HepG2 (cell line): Measurements from ENCODE around the gene THSD4. TPM values are rescaled to one million over a fixed set of nuclear protein-coding genes. Genes with fewer than 3 reads are reported as not detected.

ENCODE experiments used
- ADNP ChIP-seq: sonication (generic); formaldehyde crosslinking; IDR thresholded peaks from 2 replicates; pipeline ENCODE4 v1.4.0; 2020; ENCODE audit warnings: missing genetic modification reagents
- DMAP1 ChIP-seq: IDR thresholded peaks from 2 replicates; pipeline ENCODE4 v1.6.1; 2016
- ELF4 ChIP-seq: sonication (generic); formaldehyde crosslinking; IDR thresholded peaks from 2 replicates; pipeline ENCODE4 v1.5.0; 2020; ENCODE audit warnings: missing genetic modification reagents, mild to moderate bottlenecking, moderate library complexity, borderline replicate concordance
- GFI1 ChIP-seq: sonication (generic); formaldehyde crosslinking; IDR thresholded peaks from 2 replicates; pipeline ENCODE4 v1.5.0; 2020; ENCODE audit warnings: missing genetic modification reagents, mild to moderate bottlenecking, borderline replicate concordance
- HES4 ChIP-seq: sonication (generic); formaldehyde crosslinking; IDR thresholded peaks from 2 replicates; pipeline ENCODE4 v1.9.0; 2021; ENCODE audit warnings: mild to moderate bottlenecking, missing genetic modification reagents, borderline replicate concordance
- NFYC ChIP-seq: IDR thresholded peaks from 2 replicates; pipeline ENCODE4 v1.6.1; 2016; ENCODE audit warnings: missing genetic modification reagents, missing compliant biosample characterization
- NR2C2 ChIP-seq: sonication (generic); formaldehyde crosslinking; IDR thresholded peaks from 2 replicates; pipeline ENCODE4 v1.4.0; 2020; ENCODE audit warnings: missing genetic modification reagents, mild to moderate bottlenecking, moderate library complexity, borderline replicate concordance
- RBAK ChIP-seq: sonication (generic); formaldehyde crosslinking; IDR thresholded peaks from 2 replicates; pipeline ENCODE4 v1.5.1; 2020; ENCODE audit warnings: mild to moderate bottlenecking, missing genetic modification reagents
- RBFOX2 ChIP-seq: fragments of 200-400 bp; formaldehyde crosslinking; IDR thresholded peaks from 2 replicates; pipeline ENCODE4 v1.6.1; 2017; ENCODE audit warnings: low read depth, mild to moderate bottlenecking, low read length
- RFX3 ChIP-seq: IDR thresholded peaks from 2 replicates; pipeline ENCODE4 v1.6.1; 2016; ENCODE audit warnings: missing biosample characterization, missing genetic modification reagents
- SCMH1 ChIP-seq: sonication (generic); formaldehyde crosslinking; IDR thresholded peaks from 2 replicates; pipeline ENCODE4 v1.9.0; 2021; ENCODE audit warnings: missing genetic modification reagents, mild to moderate bottlenecking, borderline replicate concordance
- SYNCRIP ChIP-seq: fragments of 200-400 bp; formaldehyde crosslinking; IDR thresholded peaks from 2 replicates; pipeline ENCODE4 v1.6.1; 2018; ENCODE audit warnings: mild to moderate bottlenecking, low read depth, low read length; ENCODE audit not compliant: insufficient read depth
- U2AF1 ChIP-seq: fragments of 200-400 bp; formaldehyde crosslinking; optimal IDR thresholded peaks from 2 replicates; pipeline ENCODE3; 2017; ENCODE audit warnings: mild to moderate bottlenecking, low read depth, low read length
- ZBED4 ChIP-seq: sonication (generic); formaldehyde crosslinking; IDR thresholded peaks from 2 replicates; pipeline ENCODE4 v1.4.0; 2020; ENCODE audit warnings: missing genetic modification reagents, borderline replicate concordance
- ZBTB20 ChIP-seq: sonication (generic); formaldehyde crosslinking; IDR thresholded peaks from 2 replicates; pipeline ENCODE4 v1.8.1; 2023; ENCODE audit warnings: missing genetic modification reagents, low read depth, mild to moderate bottlenecking, borderline replicate concordance
- ZBTB38 ChIP-seq: sonication (generic); formaldehyde crosslinking; IDR thresholded peaks from 2 replicates; pipeline ENCODE4 v1.5.1; 2020; ENCODE audit warnings: mild to moderate bottlenecking, missing genetic modification reagents
- ZNF446 ChIP-seq: sonication (generic); formaldehyde crosslinking; IDR thresholded peaks from 2 replicates; pipeline ENCODE4 v1.5.0; 2020; ENCODE audit warnings: mild to moderate bottlenecking, missing genetic modification reagents
- ZNF782 ChIP-seq: sonication (generic); formaldehyde crosslinking; IDR thresholded peaks from 2 replicates; pipeline ENCODE4 v1.4.0; 2020; ENCODE audit warnings: missing genetic modification reagents, mild to moderate bottlenecking, borderline replicate concordance
- polyA plus RNA-seq, 8 experiments: library from polyadenylated mRNA; depleted of rRNA in 3 of 8; stranded (reverse) in 7 of 8; unstranded in 1 of 8; fragments of >200 nt; fragmentation: Illumina TruSeq in 4 of 8; extraction: Trizol in 4 of 8; gene quantifications; 2 replicates each; pipeline versions ENCODE4 v1.2.1 to v1.2.3, GENCODE V29; 2011 to 2016; ENCODE audit warnings: low read depth in 4 of 8, missing spikeins in 1 of 8, mixed read lengths in 1 of 8; ENCODE audit not compliant: insufficient read depth in 1 of 8
- total RNA-seq, 5 experiments: library from RNA; depleted of rRNA; stranded (reverse); fragments of >200 nt; fragmentation: Illumina TruSeq; extraction: Trizol; gene quantifications; 2 replicates each; pipeline ENCODE4 v1.2.3, GENCODE V29; 2016; ENCODE audit warnings: low read depth in 1 of 5
- TF ChIP-seq, protein P1 (sequence below): sonication (generic); formaldehyde crosslinking; IDR thresholded peaks from 2 replicates; pipeline ENCODE4 v1.4.0; 2020; ENCODE audit warnings: missing genetic modification reagents, borderline replicate concordance
- TF ChIP-seq, protein P2 (sequence below): sonication (generic); formaldehyde crosslinking; IDR thresholded peaks from 2 replicates; pipeline ENCODE4 v1.8.1; 2023; ENCODE audit warnings: mild to moderate bottlenecking, inconsistent platforms, moderate library complexity, missing genetic modification reagents, borderline replicate concordance

The THSD4 gene
- total and polyA plus RNA-seq, 2 of the 13 experiments (the other 11 are each of a cell fraction or from before 2014, with no cell fraction given): 0.07 to 0.21 TPM

DNA sequence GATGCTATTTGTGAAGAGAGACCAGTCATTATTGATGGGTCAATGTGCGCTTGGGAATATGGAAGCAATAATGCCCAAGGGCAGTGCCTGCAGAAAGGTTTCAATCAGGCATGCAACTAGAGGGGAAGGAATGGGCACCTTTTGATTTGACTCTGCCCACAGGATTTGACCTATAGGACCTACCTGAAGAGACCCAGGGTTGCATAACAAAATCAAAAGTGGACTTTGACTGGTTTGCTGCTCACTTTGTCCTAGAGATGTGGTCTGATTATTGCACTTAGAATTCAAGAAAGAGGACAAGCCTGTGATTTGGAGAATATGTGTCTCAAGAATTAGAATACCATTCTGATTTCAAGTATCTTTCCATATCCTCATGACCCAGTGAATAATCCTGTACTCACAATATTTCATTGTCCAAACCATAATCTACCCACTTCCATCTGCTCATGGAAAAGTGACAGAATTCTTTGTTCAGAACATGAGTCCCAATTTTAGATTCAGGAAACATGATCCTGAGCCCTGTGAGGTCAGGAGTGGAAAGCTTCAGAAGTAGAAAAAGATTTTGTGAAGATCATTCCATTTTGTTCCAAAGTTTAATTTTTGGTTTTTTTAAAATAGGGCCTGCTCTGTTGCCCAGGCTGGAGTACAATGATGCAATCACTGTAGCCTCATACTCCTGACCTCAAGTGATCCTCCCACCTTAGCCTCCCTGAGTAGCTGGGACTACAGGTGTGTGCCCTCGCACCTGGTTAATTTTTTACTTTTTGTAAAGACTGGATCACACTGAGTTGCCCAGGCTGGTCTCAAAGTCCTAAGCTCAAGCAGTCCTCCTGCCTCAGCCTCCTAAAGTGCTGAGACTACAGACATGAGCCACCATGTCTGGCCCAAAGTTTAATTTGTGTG, 543.8 kb downstream of the THSD4 start (continued):
- TF ChIP-seq, protein P1, sequence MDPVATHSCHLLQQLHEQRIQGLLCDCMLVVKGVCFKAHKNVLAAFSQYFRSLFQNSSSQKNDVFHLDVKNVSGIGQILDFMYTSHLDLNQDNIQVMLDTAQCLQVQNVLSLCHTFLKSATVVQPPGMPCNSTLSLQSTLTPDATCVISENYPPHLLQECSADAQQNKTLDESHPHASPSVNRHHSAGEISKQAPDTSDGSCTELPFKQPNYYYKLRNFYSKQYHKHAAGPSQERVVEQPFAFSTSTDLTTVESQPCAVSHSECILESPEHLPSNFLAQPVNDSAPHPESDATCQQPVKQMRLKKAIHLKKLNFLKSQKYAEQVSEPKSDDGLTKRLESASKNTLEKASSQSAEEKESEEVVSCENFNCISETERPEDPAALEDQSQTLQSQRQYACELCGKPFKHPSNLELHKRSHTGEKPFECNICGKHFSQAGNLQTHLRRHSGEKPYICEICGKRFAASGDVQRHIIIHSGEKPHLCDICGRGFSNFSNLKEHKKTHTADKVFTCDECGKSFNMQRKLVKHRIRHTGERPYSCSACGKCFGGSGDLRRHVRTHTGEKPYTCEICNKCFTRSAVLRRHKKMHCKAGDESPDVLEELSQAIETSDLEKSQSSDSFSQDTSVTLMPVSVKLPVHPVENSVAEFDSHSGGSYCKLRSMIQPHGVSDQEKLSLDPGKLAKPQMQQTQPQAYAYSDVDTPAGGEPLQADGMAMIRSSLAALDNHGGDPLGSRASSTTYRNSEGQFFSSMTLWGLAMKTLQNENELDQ (CRISPR knock-in tag): no peak
- TF ChIP-seq DMAP1 (CRISPR knock-in tag): no peak
- no peak for TF ChIP-seq ZBTB20
- TF ChIP-seq SCMH1 (CRISPR knock-in tag): no peak
- peak; percentile 41; the same call in 1 of the 2 replicates for TF ChIP-seq NR2C2 (CRISPR knock-in tag)
- no peak for TF ChIP-seq RBFOX2
- TF ChIP-seq ZBTB38: no peak
- TF ChIP-seq RBAK (CRISPR knock-in tag): no peak
- TF ChIP-seq U2AF1: no peak
- no peak for TF ChIP-seq ELF4 (CRISPR knock-in tag)
- TF ChIP-seq GFI1: 0 out of 2 replicates have a peak, but pooled peaks have one; percentile 24
- no peak for TF ChIP-seq HES4 (CRISPR knock-in tag)
- peak; percentile 78 for TF ChIP-seq ADNP (CRISPR knock-in tag)
- no peak for TF ChIP-seq ZNF446 (CRISPR knock-in tag)
- no peak for TF ChIP-seq ZBED4 (CRISPR knock-in tag)
- no peak for TF ChIP-seq SYNCRIP
- TF ChIP-seq ZNF782 (CRISPR knock-in tag): no peak
- no peak for TF ChIP-seq RFX3
- TF ChIP-seq NFYC (CRISPR knock-in tag): no peak
- TF ChIP-seq, protein P2, sequence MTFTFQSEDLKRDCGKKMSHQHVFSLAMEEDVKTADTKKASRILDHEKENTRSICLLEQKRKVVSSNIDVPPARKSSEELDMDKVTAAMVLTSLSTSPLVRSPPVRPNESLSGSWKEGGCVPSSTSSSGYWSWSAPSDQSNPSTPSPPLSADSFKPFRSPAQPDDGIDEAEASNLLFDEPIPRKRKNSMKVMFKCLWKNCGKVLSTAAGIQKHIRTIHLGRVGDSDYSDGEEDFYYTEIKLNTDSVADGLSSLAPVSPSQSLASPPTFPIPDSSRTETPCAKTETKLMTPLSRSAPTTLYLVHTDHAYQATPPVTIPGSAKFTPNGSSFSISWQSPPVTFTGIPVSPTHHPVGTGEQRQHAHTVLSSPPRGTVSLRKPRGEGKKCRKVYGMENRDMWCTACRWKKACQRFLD (CRISPR knock-in tag): no peak
